D721Med (cell line): ENCODE results near the gene ITGBL1.

Experiments
- DNase-seq: peaks from one replicate; pipeline ENCODE4 v3.0.0; 2011; ENCODE audit warnings: low spot score; ENCODE audit not compliant: insufficient read length
- FAIRE-seq: peaks from 2 replicates; lab custom pipeline; 2011; peaks lifted over from hg19 to GRCh38; lab: Jason Lieb, UNC
- CTCF ChIP-seq: IDR thresholded peaks from 2 replicates; pipeline ENCODE4 v1.5.1; 2012; ENCODE audit warnings: mild to moderate bottlenecking, control low read depth; ENCODE audit not compliant: insufficient read depth; ENCODE audit errors: missing control alignments

Gene ITGBL1

GRCh38 chr13:101596803-101597202, 144.3 kb downstream of the ITGBL1 start:
- FAIRE-seq, result no peak
- no peak for DNase-seq
- TF ChIP-seq CTCF, result no peak

GRCh38 chr13:101611491-101612475, 159.3 kb downstream of the ITGBL1 start:
- no peak for TF ChIP-seq CTCF
- DNase-seq (no peak), FAIRE-seq (no peak)

GRCh38 chr13:101612735-101613134, 160.3 kb downstream of the ITGBL1 start:
- FAIRE-seq (no peak), DNase-seq (no peak)
- TF ChIP-seq CTCF, result no peak

GRCh38 chr13:101614491-101614890, 162.0 kb downstream of the ITGBL1 start:
- DNase-seq, result no peak
- no peak for TF ChIP-seq CTCF
- FAIRE-seq, result no peak

GRCh38 chr13:101618440-101619187, 166.1 kb downstream of the ITGBL1 start:
- FAIRE-seq, result no peak
- no peak for TF ChIP-seq CTCF
- no peak for DNase-seq

GRCh38 chr13:101621099-101621498, 168.6 kb downstream of the ITGBL1 start:
- no peak for TF ChIP-seq CTCF
- DNase-seq (no peak), FAIRE-seq (no peak)
